SIG-M5 treated with dmso at 0.1 percent for 504 hours (cell line): Measurements from ENCODE around the gene BCAS3.
A peak's percentile ranks its signal among the peaks of the same experiment; 100 is the strongest.
"Not testable (repeated sequence)": the region's sequence is repeated elsewhere in the genome, so short reads cannot be mapped to it uniquely, and the experiment has no call there.

Experiments
- DNase-seq: peaks from one replicate; lab custom pipeline; 2025; ENCODE audit not compliant: unreplicated experiment; lab: John Stamatoyannopoulos, UW

Gene BCAS3

DNA sequence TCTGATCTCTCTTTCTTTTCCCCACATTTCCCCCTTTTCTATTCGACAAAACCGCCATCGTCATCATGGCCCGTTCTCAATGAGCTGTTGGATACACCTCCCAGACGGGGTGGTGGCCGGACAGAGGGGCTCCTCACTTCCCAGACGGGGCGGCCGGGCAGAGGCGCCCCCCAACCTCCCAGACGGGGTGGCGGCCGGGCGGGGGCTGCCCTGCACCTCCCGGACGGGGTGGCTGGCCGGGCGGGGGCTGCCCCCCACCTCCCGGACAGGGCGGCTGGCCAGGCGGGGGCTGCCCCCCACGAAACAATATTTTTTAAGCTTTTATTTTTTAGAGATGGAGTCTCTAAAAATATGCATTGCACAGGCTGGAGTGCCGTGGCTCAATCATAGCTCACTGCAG is 299.2 kb downstream of the BCAS3 start:
- not testable (repeated sequence) for DNase-seq

DNA sequence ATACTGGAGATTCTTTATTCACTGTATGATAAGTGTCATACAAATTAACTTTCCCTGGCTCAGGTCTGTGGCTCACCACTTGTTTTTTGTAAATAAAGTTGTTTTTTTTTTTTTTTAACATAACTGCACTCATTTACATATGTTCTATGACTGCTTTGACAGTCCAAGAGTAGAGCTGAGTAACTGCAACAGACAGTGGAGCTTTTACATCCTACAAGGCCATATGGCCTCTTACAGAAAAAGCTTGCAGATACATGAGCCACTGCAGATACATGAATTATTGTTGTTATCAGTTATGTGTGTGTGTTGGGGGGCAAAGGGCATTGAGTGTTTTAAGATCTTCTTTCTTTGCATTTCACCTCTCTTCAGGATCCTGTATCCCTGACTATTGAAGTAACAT is 311.7 kb downstream of the BCAS3 start:
- DNase-seq: no peak

DNA sequence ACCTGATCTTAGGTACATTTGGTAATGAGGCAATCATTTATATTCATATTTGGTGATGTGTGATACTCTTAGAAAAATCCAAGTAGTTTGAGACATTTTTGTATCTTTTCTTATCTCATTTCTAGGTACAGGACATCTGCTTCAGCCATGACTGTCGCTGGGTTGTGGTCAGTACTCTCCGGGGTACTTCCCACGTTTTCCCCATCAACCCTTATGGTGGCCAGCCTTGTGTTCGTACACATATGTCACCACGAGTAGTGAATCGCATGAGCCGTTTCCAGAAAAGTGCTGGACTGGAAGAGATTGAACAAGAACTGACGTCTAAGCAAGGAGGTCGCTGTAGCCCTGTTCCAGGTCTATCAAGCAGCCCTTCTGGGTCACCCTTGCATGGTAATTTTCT is 312.2 kb downstream of the BCAS3 start:
- DNase-seq: no peak

DNA sequence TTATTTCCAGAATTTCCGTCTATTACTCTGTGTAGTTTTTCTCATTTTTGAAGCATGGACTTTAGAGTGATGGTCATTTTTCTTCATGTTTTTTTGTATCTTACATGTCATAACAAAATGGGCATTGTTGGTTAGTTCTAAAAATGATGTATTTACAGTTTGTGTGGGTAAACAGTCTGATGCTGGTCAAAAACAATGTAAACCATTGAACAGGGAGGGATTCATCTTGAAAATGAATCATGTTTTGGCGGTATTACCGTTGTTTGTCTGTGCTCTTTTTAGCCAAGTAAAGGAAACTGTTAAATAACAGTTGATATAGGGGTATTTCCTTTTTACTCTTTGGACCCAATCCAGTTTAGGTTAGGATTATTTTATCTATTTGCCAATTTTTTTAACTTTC is 315.8 kb downstream of the BCAS3 start:
- DNase-seq: no peak

DNA sequence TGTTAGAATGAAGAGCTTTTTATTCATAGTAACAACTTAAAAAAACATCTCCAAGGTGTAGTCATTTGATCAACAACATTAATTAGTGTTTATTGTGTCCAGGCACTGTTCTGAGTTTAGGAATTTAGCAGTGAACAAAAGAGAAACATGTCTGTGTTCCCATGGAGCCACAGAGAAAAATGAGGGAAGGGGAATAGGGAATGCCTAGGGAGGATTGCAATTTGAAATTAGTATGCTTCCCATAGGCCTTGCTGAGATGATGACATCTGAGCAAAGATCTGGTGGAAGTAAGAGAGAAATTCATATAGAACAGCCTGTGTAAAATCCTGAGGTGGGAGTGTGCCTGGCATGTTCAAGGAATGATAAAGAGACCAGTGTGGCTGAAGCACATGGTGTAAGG is 318.0 kb downstream of the BCAS3 start:
- DNase-seq: no peak

DNA sequence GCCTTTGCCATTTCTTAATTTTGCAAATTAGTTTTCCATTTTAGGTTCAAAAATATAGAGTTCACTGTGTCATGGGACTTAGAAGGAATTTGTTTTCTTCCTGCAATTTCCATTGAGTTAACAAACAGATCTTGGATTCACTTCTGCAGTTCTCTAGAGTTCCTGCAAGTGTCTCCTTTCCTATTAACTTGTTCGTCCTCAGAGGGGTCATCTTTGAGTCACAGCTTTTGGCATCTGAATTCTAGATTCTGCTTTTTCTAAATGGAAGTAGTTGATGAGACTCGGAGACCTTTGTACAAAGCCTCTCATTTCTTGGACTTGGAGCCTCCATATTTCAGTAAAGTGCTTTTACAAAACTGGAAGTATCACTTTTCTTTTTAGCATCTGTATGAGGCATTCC is 323.3 kb downstream of the BCAS3 start:
- peak; percentile 63 for DNase-seq

DNA sequence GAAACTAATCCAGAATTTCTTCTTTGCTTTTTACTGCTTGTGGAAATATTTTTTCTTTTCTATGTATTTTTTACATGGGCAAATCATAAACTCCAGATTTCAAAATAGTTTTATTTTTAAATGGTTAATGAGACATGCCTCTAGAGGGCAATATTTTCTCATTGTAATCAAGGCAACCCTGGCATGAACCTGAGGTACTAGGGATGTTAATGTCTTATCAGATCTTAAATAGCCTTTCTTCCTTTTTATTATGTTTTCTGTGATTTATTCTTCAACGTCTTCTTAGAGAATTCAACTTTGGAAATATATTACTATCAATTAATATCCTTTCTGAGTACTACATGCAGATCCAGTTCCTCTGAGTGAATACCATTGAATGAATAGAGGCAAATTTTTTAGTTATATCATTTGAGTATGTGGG is 324.7 kb downstream of the BCAS3 start:
- peak; percentile 72 for DNase-seq

DNA sequence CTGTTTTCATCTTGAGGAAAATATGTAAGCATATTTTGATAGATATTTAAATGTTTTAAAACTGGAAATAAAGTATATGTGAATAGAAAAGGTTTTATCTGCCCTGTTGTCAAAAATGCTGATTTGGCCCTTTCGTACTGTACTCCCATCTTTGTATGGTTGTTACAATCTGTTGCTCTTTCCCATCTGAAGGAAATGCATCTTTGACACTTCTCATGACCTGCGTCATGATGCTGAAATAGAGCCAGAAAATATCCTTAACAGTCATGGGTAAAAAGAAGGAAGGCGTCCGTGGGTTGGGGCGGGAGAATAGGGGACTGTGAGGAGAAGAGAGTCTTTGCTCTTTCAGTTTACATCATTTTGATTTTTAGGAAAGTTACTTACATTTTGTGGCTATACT is 327.7 kb downstream of the BCAS3 start:
- DNase-seq: no peak

DNA sequence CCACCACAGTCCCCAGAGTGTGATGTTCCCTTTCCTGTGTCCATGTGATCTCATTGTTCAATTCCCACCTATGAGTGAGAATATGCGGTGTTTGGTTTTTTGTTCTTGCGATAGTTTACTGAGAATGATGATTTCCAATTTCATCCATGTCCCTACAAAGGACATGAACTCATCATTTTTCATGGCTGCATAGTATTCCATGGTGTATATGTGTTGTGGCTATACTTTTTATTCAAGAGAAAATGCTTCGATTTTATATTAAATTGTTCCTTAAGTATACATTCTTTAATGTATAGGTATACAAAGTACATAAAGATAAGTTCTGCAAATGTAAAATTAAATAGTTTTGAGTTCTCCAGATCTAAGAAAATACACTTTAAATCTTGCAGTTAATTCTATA is 328.3 kb downstream of the BCAS3 start:
- DNase-seq: not testable (repeated sequence)

DNA sequence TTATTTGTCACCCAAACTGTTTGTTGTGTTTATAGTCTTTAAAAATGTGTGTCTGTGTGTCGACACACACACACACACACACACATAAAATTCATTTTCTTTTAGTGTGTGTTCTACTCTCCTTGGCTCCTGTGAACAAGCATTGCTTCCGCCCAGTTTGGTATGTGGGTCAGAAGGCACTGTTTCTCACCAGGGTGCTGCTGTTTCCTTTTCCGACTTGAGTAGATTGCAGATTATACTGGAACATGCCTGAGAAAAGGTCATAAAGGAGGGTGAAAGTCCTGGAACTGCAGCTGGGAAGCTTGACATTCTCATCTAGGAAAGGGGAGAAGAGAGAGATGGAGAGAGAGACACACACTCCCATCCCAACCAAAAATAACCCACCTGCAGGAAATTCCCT is 330.3 kb downstream of the BCAS3 start:
- DNase-seq: no peak

DNA sequence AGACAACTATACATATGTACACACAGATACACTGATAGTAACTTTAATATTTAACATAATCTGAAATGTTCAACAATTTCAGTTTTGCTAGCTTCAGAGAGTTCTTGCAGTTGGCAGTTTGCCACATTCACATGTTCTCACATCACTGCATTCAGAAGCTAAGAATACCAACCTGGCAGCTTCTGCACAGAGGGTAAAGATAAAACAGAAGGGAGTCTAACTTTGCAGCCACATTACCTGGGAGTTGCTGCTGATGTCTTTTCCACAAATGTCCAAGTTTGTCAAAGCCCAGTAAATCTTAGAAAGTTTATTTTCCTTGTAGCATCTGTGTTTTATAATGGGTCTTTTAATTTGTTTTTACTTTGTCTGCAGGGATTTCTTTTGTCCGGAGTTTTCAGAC is 332.0 kb downstream of the BCAS3 start:
- DNase-seq: no peak

DNA sequence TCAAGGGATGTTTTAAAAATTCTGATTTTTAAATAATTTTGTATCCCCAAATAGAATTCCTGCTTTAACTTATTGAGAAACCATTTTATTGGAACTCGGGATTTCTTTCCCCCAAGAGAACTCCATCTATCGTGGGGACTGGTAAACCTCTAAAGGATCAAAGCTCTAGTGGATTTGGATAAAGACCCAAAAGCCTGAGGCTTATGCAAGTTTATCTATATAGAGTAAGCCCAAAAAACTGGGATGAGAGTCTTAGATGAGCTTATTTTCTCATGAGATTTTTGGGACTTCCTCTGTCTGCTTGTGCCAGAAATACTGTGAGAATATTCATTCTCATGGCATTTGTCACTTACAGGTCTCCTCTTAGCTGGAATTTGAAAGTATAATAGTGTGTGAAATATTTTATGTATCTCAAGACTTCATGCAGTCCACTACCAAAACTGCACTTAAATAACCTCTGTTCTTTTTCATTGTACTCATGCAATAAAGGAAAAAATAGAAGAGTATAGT is 333.1 kb downstream of the BCAS3 start:
- no peak for DNase-seq

DNA sequence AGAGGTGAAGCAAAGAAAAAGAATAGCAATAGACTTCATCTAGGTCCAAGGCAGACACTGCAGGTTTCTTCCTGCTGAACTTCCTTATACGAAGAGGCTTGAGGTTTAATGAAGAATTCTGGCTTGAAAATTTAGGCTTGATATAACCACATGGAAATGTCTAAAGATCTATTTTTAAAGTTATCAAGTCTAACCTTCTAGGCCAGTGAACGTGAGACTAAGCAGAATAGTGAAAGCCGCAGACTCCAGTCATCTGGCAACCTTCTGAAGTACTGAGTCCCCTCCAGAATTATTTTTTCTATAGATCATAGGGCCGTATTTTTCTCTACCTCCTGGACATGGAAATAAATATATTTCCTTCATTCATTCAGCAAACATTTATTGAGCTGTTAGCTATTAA is 333.6 kb downstream of the BCAS3 start:
- DNase-seq: no peak

DNA sequence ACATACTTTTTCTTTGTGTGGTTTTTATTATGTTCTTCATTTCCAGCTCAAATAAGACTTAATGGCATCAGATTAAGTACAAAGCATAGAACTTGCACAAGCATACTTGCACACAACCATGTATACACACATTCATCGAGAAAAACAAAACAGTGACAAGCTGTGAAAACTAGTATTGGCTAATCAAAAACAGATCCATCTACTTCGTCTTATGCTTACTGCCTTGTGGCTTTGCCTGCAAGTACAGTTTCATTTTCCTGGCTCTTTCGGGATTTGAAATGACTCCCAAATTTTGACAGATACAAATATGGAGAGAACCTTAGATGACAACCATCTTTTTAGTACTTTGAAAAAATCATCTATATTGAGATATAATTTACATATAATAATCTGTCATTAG is 338.3 kb downstream of the BCAS3 start:
- DNase-seq: no peak

DNA sequence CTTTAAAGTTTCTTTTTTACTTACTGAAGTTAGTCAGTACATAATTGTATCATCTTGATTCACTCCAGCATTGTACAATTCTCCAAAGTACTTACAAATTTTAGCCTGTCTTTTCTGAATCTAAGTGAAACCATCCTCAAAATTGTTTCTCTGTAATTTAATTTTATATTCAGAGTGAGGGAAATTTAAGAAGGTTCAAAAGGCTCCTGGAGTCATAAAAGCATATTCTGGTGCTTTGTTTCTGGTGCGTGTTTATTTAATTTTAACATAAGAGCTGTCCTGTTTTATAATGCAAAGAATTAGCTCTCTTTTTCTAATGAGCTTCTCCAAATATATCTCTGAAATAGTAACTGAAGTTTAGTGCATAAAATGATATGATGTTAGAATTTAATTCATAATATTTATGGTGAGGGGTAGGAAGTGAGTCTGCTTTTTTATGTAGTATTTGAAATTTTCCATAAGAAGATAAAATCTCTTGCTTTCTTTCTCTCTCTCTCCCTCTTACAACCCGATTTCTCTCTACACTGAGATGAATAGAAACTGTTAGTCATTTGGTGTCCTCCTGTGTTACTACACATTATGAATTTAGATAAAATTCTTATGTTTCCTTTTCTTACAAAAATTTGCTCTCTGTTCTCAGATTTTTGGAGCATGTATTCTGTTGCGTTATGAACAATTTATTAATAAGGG is 339.8 kb downstream of the BCAS3 start:
- DNase-seq: no peak

DNA sequence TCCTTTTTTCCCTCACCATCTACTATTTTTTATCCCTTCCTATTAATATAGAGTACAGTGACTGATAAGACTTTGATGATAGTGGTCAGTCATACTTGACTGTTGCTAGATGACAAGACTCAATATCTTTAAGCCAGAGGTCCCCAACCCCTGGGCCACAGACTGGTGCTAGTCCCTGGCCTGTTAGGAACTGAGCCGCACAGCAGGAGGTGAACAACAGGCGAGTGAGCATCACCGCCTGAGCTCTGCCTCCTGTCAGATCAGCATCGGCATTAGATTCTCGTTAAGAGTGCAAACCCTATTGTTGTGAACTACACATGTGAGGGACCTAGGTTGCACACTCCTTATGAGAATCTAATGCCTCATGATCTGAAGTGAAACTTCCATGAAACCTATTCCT is 341.3 kb downstream of the BCAS3 start:
- DNase-seq: no peak

DNA sequence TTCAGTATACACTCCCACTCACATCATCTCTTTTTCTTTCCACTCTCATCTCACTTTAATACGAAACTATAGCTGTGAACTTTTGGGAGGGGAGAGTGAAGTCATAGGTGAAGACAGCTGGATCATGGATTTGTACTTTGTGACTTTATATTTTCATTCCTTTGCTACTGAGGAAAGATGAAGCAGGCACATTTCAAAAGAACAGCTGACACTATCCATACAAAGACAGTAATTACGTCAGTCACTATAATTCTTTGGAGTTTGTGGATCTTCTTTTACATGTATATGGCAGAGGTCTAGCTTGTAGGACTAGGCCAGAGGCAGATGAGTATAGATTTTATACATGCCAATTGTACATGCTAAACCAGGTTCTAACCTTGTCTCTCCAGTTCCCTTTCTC is 346.3 kb downstream of the BCAS3 start:
- DNase-seq: no peak

DNA sequence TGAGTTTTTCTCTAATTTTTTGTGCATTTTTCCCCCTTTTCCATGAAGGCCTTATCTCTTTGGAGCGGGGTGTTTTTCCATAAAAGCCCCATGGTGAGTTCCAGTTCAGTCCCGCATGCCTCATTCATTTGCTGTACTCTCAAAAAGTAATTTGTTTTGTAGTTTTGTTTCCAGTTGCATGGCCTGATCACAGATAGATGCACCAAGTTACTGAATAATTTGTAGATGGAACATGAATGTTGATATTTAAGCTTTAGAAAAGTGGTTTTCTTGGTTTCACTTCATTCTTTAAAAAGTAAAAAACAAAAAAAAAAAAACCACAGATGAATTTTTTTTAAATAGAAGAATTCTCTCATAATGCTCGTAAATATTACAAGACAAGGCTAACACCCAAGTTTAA is 349.2 kb downstream of the BCAS3 start:
- no peak for DNase-seq

DNA sequence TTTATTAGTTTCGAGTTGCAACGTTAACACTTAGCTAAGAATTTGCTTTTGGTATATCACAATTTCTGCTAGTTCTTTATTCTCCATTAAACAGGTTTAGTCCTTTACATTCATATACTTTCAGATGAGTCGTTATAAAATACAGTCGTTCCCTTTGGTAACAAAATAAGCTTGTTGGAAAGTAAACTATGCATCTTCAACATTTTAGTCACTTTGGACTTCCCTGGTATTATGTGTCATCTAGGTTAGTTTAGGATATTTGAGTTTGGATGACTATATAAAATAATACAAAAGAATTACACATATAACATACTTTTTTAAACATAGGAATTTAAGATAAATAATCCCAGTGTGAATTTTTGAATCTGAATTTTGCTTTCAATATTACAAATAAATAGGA is 351.5 kb downstream of the BCAS3 start:
- no peak for DNase-seq

DNA sequence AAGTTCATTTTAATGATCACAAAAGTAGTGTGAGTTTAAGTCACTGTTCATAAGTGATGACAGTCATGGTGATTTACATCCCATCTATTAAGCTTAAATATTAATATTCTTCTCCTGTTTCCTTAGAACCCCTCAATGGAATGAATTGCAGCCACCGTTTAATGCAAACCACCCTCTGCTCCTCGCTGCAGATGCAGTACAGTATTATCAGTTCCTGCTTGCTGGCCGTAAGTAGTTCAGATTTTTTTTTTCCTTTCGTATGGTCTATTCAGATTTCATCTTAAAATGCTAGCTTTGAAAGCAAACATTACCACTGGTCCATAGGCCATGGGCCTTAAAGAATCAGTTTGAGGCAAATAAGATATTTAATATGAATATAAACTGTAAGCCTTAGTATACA is 363.0 kb downstream of the BCAS3 start:
- no peak for DNase-seq

DNA sequence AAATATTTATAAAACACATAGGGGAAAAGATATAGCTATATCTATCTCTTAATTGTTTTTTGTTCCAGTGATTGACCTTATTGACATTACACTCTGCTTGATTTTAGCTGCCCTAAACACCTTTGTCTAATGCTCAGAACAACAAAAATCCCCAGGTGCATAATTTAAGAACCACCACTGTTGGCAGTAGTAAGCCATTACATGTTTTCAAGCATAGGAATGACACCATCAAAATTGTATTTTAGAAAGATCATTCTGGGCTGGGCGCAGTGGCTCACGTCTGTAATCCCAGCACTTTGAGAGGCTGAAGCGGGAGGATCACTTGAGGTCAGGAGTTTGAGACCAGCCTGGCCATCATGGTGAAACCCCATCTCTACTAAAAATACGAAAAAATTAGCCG is 364.7 kb downstream of the BCAS3 start:
- DNase-seq: not testable (repeated sequence)

DNA sequence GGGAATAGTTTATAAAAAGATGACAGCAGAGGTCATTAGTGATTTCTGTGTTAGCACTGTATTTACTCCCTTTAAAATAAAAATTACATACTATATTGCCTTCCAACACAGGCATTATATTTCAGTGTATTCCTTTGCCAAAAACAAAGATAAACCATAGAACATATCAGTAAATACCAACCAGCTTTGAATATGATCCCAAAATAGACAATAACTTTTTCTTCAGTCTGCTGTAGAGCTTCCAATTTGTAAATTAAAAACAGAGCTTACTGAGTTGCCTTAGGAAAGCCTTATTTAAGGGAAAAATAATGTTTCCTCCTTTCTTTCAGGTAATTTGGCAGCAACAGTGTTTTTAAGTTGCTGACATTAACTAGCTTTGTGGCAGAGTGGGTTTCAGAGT is 369.9 kb downstream of the BCAS3 start:
- no peak for DNase-seq

DNA sequence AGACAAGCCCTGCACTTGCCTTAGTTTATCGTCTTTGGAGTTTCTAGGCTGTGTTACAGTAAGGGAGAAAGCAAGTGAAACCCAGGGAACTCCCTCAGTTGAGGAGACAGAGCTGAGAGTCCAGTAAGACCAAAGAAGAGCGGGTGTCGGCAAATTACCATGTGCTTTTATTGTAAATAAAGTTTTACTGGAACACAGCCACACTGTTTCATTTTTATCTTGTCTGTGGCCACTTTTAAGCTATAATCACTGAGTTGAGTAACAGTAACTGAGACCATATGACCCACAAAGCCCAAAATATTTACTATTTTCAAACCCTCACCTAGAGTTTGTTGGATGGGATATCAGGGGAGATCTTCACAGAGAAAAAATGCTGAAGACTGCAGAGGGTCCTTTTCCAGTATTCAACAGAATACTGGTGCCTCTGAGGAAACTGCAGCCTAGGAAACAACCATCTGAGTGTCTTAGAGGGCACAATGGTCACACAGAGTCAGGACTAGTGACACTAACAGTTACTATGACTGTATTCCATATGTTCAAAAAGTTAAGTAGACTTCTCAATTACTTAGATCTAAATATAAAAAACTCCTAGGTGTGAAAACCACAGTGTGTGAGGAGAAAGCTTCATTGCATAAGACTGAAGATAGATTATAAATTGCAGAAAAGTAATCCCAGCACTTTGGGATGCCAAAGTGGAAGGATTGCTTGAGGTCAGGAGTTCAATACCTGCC is 370.9 kb downstream of the BCAS3 start:
- no peak for DNase-seq
